ENCODE measurements around the gene BRD2.

The BRD2 gene

GRCh38 chr6:32960563-32960962 lies 7.8 kb upstream of the BRD2 start:
- TF ChIP-seq, protein P1, sequence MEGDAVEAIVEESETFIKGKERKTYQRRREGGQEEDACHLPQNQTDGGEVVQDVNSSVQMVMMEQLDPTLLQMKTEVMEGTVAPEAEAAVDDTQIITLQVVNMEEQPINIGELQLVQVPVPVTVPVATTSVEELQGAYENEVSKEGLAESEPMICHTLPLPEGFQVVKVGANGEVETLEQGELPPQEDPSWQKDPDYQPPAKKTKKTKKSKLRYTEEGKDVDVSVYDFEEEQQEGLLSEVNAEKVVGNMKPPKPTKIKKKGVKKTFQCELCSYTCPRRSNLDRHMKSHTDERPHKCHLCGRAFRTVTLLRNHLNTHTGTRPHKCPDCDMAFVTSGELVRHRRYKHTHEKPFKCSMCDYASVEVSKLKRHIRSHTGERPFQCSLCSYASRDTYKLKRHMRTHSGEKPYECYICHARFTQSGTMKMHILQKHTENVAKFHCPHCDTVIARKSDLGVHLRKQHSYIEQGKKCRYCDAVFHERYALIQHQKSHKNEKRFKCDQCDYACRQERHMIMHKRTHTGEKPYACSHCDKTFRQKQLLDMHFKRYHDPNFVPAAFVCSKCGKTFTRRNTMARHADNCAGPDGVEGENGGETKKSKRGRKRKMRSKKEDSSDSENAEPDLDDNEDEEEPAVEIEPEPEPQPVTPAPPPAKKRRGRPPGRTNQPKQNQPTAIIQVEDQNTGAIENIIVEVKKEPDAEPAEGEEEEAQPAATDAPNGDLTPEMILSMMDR (IDR thresholded peaks at IDR 0.05; ENCODE audit: insufficient read depth, low read length, missing control alignments): no peak
- ChIA-PET CTCF (interaction anchor here (0.7 to 1.4 kb wide), 3 partner anchors 27 to 78 kb away, joined by 3 to 4 read pairs (median 3); no protein-coding TSS in a partner anchor), POLR2A (no interaction called here)
- no peak for DNase-seq (ENCODE audit: low read depth, low spot score)
- H3K4me3 ChIP-seq (ENCODE audit: low read depth, low read length): no peak overlapping the region

- DNase-seq (ENCODE audit: low read depth, low spot score): no peak
- POLR2A ChIA-PET: interaction anchor here (0.6 to 2.0 kb wide), 2 partner anchors 9 to 17 kb away, joined by 3 to 8 read pairs; no protein-coding TSS in a partner anchor
- CTCF ChIA-PET: interaction anchor here (0.6 to 3.9 kb wide), 7 partner anchors 9 to 94 kb away, joined by 3 to 59 read pairs (median 7); partner anchors contain the start of gene HLA-DMA
Measured at GRCh38 chr6:32962213-32962826, 6.1 kb upstream of the BRD2 start.

GRCh38 chr6:32963866-32964265 lies 4.5 kb upstream of the BRD2 start:
- H3K4me3 ChIP-seq (ENCODE audit: low read depth, low read length): no peak overlapping the region
- TF ChIP-seq, protein P1 (IDR thresholded peaks at IDR 0.05; ENCODE audit: insufficient read depth, low read length, missing control alignments): no peak
- no peak for DNase-seq (ENCODE audit: low read depth, low spot score)
- ChIA-PET POLR2A (interaction anchor here (2.0 kb wide), 1 partner anchor 8 kb away, joined by 8 read pairs; no protein-coding TSS in a partner anchor), CTCF (interaction anchor here (1.1 to 3.9 kb wide), 9 partner anchors 9 to 103 kb away, joined by 3 to 59 read pairs (median 6); partner anchors contain the start of gene HLA-DMA)

More at GRCh38 chr6:32962213-32962826, 6.1 kb upstream of the BRD2 start:
- TF ChIP-seq, protein P1 (IDR thresholded peaks at IDR 0.05; ENCODE audit: insufficient read depth, low read length, missing control alignments): no peak
- H3K4me3 ChIP-seq (ENCODE audit: low read depth, low read length): no peak overlapping the region

GRCh38 chr6:32964776-32965175 lies 3.6 kb upstream of the BRD2 start:
- no peak for DNase-seq (ENCODE audit: low read depth, low spot score)
- CTCF ChIA-PET: interaction anchor here (1.3 to 13.0 kb wide), 9 partner anchors 10 to 97 kb away, joined by 3 to 182 read pairs (median 13); partner anchors contain the start of genes HLA-DMA and HLA-DMB
- TF ChIP-seq, protein P1 (IDR thresholded peaks at IDR 0.05; ENCODE audit: insufficient read depth, low read length, missing control alignments): no peak

DNA sequence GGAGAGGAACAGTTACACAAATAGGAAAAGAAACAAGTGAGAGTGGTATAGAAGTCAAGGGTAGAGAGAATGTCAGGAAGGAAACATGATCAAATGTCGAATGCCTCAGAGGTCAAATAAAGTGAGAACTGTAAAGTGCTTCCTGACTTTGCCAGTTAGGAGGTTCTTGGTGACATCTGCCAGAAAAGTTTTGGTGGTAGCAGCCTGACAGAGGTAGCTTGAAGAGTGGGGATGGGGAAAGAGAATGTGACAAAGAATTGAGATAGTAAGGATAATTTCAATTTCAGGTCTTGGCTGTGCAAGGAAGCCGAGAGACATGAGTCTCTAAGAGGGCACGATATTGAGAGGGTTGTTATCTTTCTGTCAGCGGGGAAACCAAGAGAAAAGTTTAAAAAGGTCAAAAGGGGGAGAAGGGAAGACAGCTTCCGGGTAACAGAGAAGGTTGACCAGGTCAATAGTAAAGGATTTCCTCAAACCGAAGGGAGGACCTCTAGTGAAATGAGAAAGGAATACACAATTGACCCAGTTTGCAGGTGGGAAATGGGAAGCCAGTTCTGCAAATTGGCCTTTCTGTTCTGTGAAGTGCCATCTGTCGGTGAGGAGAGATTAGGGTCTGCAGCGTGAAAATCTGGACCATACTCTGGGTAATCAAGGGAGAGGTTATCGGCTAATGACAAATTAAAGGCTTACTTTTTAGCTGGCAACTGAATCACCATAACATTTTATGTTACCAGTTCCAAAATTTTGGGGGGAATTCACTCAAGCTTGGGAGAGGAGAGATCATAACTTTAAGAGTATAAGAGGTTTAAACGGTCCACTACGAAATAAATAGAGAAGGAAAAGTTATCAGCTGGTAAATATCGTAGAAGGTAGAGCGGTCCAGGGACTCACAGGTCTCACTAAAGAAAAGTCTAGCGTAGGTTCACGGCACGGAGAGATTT lies 973 bp upstream of the BRD2 start:
- H3K4me3 ChIP-seq (ENCODE audit: low read depth, low read length): peak overlapping the region; percentile 81
- TF ChIP-seq, protein P1 (IDR thresholded peaks at IDR 0.05; ENCODE audit: insufficient read depth, low read length, missing control alignments): peak; percentile 48
- ChIA-PET CTCF (interaction anchor here (0.8 to 13.0 kb wide), 11 partner anchors 9 to 129 kb away, joined by 3 to 182 read pairs (median 7); partner anchors contain the start of genes HLA-DMA, HLA-DMB and TAP2), POLR2A (interaction anchor here (0.8 to 1.5 kb wide), 3 partner anchors 9 to 114 kb away, joined by 3 to 4 read pairs (median 3); partner anchors contain the start of gene TAP1)
- DNase-seq (ENCODE audit: low read depth, low spot score): no peak

More at GRCh38 chr6:32964776-32965175, 3.6 kb upstream of the BRD2 start:
- H3K4me3 ChIP-seq (ENCODE audit: low read depth, low read length): no peak overlapping the region
- POLR2A ChIA-PET: no interaction called here

Data from AG04449 (cell line).